Fibroblast of peridontal ligament (primary cell): ENCODE results near the gene LIMS3.
"Not testable (repeated sequence)": the region's sequence is repeated elsewhere in the genome, so short reads cannot be mapped to it uniquely, and the experiment has no call there.

Experiments used
- DNase-seq: peaks from one replicate; pipeline ENCODE4 v3.0.0-alpha.2; 2010; ENCODE audit errors: extremely low read depth

Gene LIMS3

GRCh38 chr2:109924481-109924880 is 26.0 kb downstream of the LIMS3 start:
- not testable (repeated sequence) for DNase-seq

GRCh38 chr2:109927803-109928202 is 29.3 kb downstream of the LIMS3 start:
- not testable (repeated sequence) for DNase-seq

- not testable (repeated sequence) for DNase-seq
Measured at GRCh38 chr2:109929222-109929621, 30.7 kb downstream of the LIMS3 start.

GRCh38 chr2:109936534-109936933 is 38.0 kb downstream of the LIMS3 start:
- DNase-seq = not testable (repeated sequence)

GRCh38 chr2:109945362-109945761 is 46.9 kb downstream of the LIMS3 start:
- not testable (repeated sequence) for DNase-seq

GRCh38 chr2:109947262-109947958 is 48.9 kb downstream of the LIMS3 start:
- DNase-seq = not testable (repeated sequence)

- DNase-seq = not testable (repeated sequence)
Measured at GRCh38 chr2:109947959-109948520, 49.6 kb downstream of the LIMS3 start.

GRCh38 chr2:109950146-109950843 is 51.8 kb downstream of the LIMS3 start:
- not testable (repeated sequence) for DNase-seq

GRCh38 chr2:109963942-109964341 is 65.5 kb downstream of the LIMS3 start:
- not testable (repeated sequence) for DNase-seq

- DNase-seq = not testable (repeated sequence)
Measured at GRCh38 chr2:109965482-109965881, 67.0 kb downstream of the LIMS3 start.

- not testable (repeated sequence) for DNase-seq
Measured at GRCh38 chr2:109966107-109966736, 67.7 kb downstream of the LIMS3 start.

GRCh38 chr2:109966858-109967257 is 68.4 kb downstream of the LIMS3 start:
- not testable (repeated sequence) for DNase-seq

GRCh38 chr2:109969864-109970263 is 71.4 kb downstream of the LIMS3 start:
- not testable (repeated sequence) for DNase-seq

GRCh38 chr2:109971710-109972109 is 73.2 kb downstream of the LIMS3 start:
- not testable (repeated sequence) for DNase-seq
